Activated CD8-positive, alpha-beta memory T cell treated with anti-CD3 and anti-CD28 coated beads for 24 hours (primary cell): ENCODE results near the gene PRKAG2.
"Not testable (repeated sequence)": the region's sequence is repeated elsewhere in the genome, so short reads cannot be mapped to it uniquely, and the experiment has no call there.

Experiments used
- DNase-seq: peaks from one replicate; pipeline ENCODE4 v3.0.0-alpha.2; 2020

The PRKAG2 gene

DNA sequence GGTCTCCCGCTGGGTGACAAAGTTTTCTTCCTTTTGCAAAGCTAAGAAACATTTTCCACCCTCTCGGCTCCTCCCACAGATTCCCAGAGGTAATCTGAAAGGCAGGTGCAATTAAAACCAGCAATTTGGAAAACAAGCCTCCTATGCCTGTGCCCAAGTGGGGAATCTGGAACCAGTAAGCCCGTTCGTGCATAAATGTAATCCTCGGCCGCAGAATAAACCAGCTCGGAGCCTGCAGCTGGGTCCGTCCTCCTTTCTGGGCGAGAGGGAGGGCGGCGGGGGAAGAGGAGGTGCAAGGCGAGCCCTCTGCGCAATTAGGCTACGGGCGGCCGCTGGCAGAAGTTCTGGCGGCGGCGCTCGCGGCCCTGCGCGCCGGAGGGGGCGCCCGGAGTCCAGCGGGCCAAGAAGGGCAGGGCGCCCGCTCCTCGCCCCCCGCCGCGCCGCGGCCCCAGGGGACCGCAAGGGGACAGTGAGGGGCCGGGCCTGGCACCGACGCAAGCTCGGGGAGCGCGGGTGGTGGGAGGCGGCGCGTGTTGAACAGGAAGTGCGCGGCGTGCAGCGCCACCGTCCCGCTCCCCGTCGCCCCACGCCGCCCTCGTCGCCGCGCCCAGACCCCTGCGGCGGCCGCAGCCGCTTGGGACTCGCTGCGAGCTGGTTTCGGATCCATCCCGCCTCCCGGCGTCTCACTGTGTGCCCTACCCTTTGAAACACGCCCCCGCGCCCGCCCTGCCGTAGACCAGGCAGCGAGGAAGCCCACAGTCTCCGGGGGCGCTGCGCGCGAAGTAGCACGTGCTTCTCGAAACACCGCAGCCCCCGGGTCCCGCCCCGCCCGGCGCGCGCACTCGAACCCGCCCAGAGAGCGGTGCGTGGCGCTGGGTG is at the start of gene PRKAG2:
Gene PRKAG2 (minus strand): TSS at position 217 of the 879 bp plus-strand sequence. CDS start 495 bp downstream, outside the sequence.
- peak; percentile 91 for DNase-seq

- no peak for DNase-seq
Observed at GRCh38 chr7:151926336-151926712, 49.4 kb upstream of the PRKAG2 start.

DNA sequence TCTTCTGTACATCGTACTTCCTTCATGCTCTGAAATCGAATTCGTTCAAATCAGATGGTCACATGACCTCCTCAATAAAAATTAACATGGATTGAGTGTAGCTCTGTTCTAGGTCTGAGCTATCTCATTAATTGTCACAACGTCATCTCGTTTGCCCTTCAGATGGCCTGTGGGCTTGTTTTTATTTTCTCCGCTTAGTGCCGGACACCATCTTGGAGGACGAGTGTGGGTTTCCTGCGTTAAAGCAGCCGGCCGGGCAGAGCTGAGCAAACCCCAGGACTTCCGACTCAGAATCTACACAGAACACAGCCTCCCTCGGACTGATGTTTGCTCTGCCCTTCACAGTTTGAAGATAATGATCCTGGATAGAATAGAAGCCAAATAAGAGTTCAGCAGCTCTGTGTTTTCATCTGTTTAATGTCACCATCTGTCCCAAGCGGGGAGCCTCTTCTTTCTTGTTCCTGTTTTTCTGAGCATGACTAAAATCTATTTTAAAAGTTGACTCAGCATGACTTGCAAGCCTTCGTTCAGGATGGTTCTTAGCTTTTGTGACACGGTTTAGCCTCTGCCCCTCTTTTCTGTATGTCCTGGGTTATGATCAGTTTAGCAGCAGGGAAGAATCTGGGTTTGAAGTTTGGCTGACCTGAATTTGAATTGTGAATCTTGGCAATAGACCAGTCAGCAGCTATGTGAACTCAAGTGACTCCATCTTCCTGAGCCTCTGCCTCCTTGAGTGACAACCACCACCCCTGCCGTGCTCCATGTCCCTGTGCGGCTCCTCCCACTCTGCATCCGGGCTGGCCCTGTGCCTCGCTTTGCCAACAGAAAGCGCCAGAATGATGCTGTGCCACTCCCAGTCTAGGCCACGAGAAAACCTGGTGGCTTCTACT is 48.8 kb upstream of the PRKAG2 start:
- DNase-seq, result no peak

DNA sequence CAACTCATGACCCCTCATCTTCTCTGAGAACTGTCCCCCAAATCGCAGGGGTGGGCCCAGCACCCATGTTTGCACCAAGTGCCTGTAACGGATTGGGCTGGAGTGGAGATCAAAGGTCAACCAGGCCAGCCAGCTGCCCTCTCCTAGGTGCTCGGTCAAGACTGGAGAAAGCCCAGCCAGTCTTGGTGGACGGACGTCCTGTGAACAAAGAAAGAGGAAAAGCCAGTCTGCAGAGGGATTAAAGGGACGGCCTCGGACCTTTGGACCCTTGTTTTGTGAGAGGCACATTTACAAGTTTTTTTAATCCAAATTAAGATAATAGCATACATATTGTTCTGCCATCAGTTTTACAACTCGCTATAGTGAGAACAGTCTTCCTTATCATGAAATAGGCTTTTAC is 47.6 kb upstream of the PRKAG2 start:
- no peak for DNase-seq

GRCh38 chr7:151924001-151924400 is 47.1 kb upstream of the PRKAG2 start:
- no peak for DNase-seq

- no peak for DNase-seq
Observed at GRCh38 chr7:151923097-151923876, 46.4 kb upstream of the PRKAG2 start.

GRCh38 chr7:151921451-151921850 is 44.5 kb upstream of the PRKAG2 start:
- DNase-seq, result no peak

- DNase-seq, result no peak
Observed at GRCh38 chr7:151920488-151920887, 43.6 kb upstream of the PRKAG2 start.

DNA sequence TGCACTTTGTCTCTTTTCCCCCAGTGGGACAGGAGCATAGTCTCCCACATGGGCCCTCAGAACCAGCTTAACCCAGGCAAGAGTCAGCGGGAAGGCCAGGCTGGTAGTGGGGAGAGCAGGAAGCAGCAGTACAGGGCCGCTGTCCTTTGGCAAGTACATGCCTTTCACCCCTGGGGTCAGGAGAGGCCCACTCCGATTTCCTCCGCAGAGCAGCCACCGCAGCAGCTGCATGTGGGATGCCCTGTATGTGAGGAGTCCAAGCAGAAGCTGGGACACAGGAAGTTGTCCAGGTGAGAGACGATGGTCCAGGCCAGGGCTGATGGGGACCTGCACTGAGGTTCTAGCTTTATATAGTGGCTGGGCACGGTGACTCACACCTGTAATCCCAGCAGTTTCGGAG is 42.7 kb upstream of the PRKAG2 start:
- DNase-seq, result no peak

GRCh38 chr7:151918510-151918843 is 41.6 kb upstream of the PRKAG2 start:
- DNase-seq, result no peak

- DNase-seq, result no peak
Observed at GRCh38 chr7:151917791-151918509, 41.0 kb upstream of the PRKAG2 start.

DNA sequence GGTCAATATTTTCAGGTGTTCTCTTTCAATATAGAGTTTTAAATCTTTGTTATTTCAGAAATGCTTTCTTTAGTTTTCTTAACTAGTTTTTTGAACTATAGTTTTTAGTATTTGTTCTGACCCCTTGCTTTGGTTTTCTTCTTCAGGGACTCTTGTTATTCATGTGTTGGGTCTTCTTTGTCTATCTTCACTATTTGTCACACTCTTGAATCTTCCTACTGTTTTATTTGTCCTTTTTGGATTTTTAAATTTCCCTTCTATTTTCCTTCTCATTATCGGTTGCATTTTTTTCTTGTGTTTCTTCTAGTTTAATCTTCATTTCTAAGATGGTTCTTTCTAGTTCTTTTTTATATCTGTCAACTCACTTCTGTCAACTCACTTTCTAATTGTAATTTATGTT is 37.1 kb upstream of the PRKAG2 start:
- no peak for DNase-seq

- not testable (repeated sequence) for DNase-seq
Observed at GRCh38 chr7:151910655-151911054, 33.7 kb upstream of the PRKAG2 start.

DNA sequence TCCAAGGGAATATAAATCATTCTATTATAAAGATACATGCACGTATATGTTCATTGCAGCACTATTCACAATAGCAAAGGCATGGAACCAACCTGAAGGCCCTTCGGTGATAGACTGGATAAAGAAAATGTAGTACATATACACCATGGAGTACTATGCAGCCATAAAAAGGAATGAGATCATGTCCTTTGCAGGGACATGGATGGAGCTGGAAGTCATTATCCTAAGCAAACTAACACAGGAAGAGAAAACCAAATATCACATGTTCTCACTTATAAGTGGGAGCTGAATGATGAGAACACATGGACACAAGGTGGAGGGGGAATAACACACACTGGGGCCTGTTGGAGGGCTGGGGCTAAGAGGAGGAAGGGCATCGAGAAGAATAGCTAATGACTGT is 30.2 kb upstream of the PRKAG2 start:
- not testable (repeated sequence) for DNase-seq

DNA sequence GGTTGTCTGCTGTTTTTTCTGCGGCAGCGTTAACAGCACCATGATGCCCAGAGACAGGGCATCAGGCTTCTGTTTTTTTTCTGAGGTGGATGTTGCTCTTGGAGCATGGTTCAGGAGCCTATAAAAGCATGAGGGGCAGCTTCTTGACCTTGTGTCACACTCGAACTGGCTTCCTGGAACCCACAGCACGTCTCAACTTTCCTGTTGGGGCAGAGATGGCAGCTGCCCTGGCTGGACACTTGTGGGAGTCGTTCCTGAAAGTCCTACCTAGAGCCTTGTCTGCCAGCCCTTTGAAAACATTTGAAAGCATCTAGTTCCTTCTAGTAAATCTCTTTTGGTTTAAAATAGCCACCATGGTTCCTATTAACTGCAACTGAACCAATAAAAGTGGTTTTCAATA is 28.9 kb upstream of the PRKAG2 start:
- DNase-seq, result no peak

GRCh38 chr7:151905353-151905752 is 28.4 kb upstream of the PRKAG2 start:
- no peak for DNase-seq

- DNase-seq, result no peak
Observed at GRCh38 chr7:151904270-151904669, 27.4 kb upstream of the PRKAG2 start.

DNA sequence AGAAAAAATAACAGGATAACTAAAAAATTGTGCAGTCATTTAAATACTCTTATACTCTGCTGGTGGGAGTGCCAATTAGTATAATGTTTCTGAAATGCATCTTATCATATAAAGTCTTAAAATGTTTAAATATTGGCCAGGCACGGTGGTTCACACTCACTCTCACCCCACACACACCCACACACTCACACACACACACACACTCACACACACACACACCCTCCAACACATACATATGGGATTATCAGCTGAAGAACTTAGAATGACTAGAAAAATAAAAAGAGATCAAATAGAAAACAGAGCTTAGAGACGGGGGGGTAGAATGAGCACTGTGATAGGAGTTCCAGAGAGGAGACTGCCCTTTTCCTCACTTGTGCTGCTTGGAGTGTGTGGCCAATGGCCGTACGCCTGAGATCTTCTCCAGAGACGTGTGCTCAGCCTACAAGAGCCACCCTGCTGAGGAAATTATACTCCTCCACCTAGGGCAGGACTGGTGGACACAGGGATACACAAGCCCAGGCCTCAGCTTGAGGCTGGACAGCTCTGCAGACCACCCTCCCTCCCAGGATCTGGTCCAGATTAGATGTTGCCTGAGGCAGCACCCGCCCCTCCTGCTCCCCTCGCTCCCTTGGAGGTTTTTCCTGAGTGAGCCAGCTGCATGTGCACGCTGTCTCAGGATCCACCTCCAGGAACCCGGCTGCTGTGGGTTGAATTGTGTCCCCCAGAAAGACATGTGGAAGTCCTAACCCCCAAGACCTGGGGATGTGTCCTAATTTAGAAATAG is 26.5 kb upstream of the PRKAG2 start:
- no peak for DNase-seq

DNA sequence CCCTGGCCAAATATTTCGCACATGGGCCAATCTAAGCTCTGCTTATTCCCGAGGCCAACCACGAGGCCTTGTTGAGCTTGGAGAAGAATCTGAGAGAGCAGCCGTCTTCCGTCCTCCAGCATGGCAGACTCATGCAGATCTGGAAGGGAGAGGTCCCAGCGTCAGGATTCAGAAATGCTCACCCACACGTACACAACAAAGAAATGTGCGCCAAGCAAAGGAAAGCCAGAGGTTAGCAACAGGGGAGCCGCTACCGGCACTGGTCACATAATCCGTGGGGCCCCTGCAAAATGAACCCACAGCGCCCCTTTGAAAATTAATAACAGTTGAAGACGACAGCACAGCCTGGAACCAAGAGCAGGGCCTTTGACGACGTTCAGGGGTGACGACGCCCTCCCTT is 25.4 kb upstream of the PRKAG2 start:
- DNase-seq, result no peak

DNA sequence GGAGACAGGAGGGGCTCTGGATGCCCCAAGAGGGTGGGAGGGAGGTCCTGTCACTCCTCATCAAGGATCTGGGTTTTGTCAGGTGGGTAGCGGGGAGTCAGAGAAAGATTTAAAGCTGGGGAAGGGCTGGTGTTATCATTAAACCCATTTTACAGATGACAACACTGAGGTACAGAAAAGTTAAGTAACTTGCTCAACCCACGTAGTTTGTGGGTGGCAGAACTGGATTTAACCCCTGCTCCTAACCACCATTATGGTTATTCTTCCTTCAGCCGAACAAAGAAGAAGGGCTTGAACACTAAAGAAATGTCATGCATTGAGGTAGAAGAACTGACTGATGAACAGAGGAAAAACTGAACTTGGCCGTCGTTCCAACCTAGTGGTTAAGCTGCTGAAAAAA is 24.9 kb upstream of the PRKAG2 start:
- DNase-seq, result no peak

GRCh38 chr7:151900986-151901621 is 24.2 kb upstream of the PRKAG2 start:
- no peak for DNase-seq
